Colon (tissue), 2 donors: ENCODE data around the gene IFNA1.
"Not testable (repeated sequence)": the region's sequence is repeated elsewhere in the genome, so short reads cannot be mapped to it uniquely, and the experiment has no call there.

Experiments
- FAIRE-seq: peaks from 2 replicates; lab custom pipeline; 2012; peaks lifted over from hg19 to GRCh38; lab: Jason Lieb, UNC
- donor health status: control.
- donor health status: control.

The IFNA1 gene

GRCh38 chr9:21440139-21440538 is at the start of gene IFNA1:
Gene IFNA1 (plus strand): TSS chr9:21440439. CDS start chr9:21440508, 69 bp downstream.
- no peak for FAIRE-seq

- FAIRE-seq: no peak
Measured at GRCh38 chr9:21392270-21392669, 48.0 kb upstream of the IFNA1 start.

- FAIRE-seq: no peak
Measured at GRCh38 chr9:21395778-21396717, 44.2 kb upstream of the IFNA1 start.

- FAIRE-seq: no peak
Measured at GRCh38 chr9:21398955-21399489, 41.2 kb upstream of the IFNA1 start.

GRCh38 chr9:21399956-21400355 is 40.3 kb upstream of the IFNA1 start:
- FAIRE-seq: no peak

GRCh38 chr9:21402386-21403251 is 37.6 kb upstream of the IFNA1 start:
- no peak for FAIRE-seq

- no peak for FAIRE-seq
Measured at GRCh38 chr9:21404146-21404545, 36.1 kb upstream of the IFNA1 start.

- no peak for FAIRE-seq
Measured at GRCh38 chr9:21408817-21409216, 31.4 kb upstream of the IFNA1 start, which contains the start of gene IFNA8. Gene IFNA8 (plus strand): TSS chr9:21409117. CDS start chr9:21409177, 60 bp downstream.

- FAIRE-seq: no peak
Measured at GRCh38 chr9:21412107-21412506, 28.1 kb upstream of the IFNA1 start.

- FAIRE-seq: no peak
Measured at GRCh38 chr9:21413151-21413550, 27.1 kb upstream of the IFNA1 start.

GRCh38 chr9:21413624-21414023 is 26.6 kb upstream of the IFNA1 start:
- no peak for FAIRE-seq

GRCh38 chr9:21414220-21414940 is 25.9 kb upstream of the IFNA1 start:
- no peak for FAIRE-seq

GRCh38 chr9:21415493-21416267 is 24.6 kb upstream of the IFNA1 start:
- no peak for FAIRE-seq

GRCh38 chr9:21428235-21428634 is 12.0 kb upstream of the IFNA1 start:
- no peak for FAIRE-seq

GRCh38 chr9:21429191-21429590 is 11.0 kb upstream of the IFNA1 start:
- FAIRE-seq: no peak

- no peak for FAIRE-seq
Measured at GRCh38 chr9:21432672-21433425, 7.4 kb upstream of the IFNA1 start.

GRCh38 chr9:21434202-21435014 is 5.8 kb upstream of the IFNA1 start:
- FAIRE-seq: no peak

- FAIRE-seq: not testable (repeated sequence)
Measured at GRCh38 chr9:21435015-21435383, 5.2 kb upstream of the IFNA1 start.

GRCh38 chr9:21443849-21444625 is 3.8 kb downstream of the IFNA1 start:
- no peak for FAIRE-seq
